ENCODE data around the gene SMKR1.

Gene SMKR1

GRCh38 chr7:129535896-129536295 is 33.6 kb downstream of the SMKR1 start:
- no peak overlapping the region for H3K4me3 ChIP-seq (ENCODE audit: low read length)
- DNase-seq (ENCODE audit: low read depth), result no peak
- no peak for TF ChIP-seq CTCF (IDR thresholded peaks at IDR 0.05; ENCODE audit: insufficient read depth, low read depth, low read length, missing control alignments)

- no peak for DNase-seq (ENCODE audit: low read depth)
- H3K4me3 ChIP-seq (ENCODE audit: low read length), result no peak overlapping the region
- no peak for TF ChIP-seq CTCF (IDR thresholded peaks at IDR 0.05; ENCODE audit: insufficient read depth, low read depth, low read length, missing control alignments)
Observed at GRCh38 chr7:129536323-129536722, 34.0 kb downstream of the SMKR1 start.

GRCh38 chr7:129538790-129539189 is 36.5 kb downstream of the SMKR1 start:
- DNase-seq (ENCODE audit: low read depth), result no peak
- TF ChIP-seq CTCF (IDR thresholded peaks at IDR 0.05; ENCODE audit: insufficient read depth, low read depth, low read length, missing control alignments), result no peak
- H3K4me3 ChIP-seq (ENCODE audit: low read length), result no peak overlapping the region

GRCh38 chr7:129540340-129540739 is 38.0 kb downstream of the SMKR1 start:
- no peak overlapping the region for H3K4me3 ChIP-seq (ENCODE audit: low read length)
- no peak for DNase-seq (ENCODE audit: low read depth)

GRCh38 chr7:129544700-129545099 is 42.4 kb downstream of the SMKR1 start:
- no peak for DNase-seq (ENCODE audit: low read depth)
- TF ChIP-seq CTCF (IDR thresholded peaks at IDR 0.05; ENCODE audit: insufficient read depth, low read depth, low read length, missing control alignments), result no peak
- no peak overlapping the region for H3K4me3 ChIP-seq (ENCODE audit: low read length)

More at GRCh38 chr7:129540340-129540739, 38.0 kb downstream of the SMKR1 start:
- TF ChIP-seq CTCF (IDR thresholded peaks at IDR 0.05; ENCODE audit: insufficient read depth, low read depth, low read length, missing control alignments), result no peak

GRCh38 chr7:129550693-129551360 is 48.5 kb downstream of the SMKR1 start:
- no peak for DNase-seq (ENCODE audit: low read depth)
- H3K4me3 ChIP-seq (ENCODE audit: low read length), result no peak overlapping the region
- TF ChIP-seq CTCF (IDR thresholded peaks at IDR 0.05; ENCODE audit: insufficient read depth, low read depth, low read length, missing control alignments), result no peak

- no peak overlapping the region for H3K4me3 ChIP-seq (ENCODE audit: low read length)
- TF ChIP-seq CTCF (IDR thresholded peaks at IDR 0.05; ENCODE audit: insufficient read depth, low read depth, low read length, missing control alignments), result no peak
- peak; percentile 62 for DNase-seq (ENCODE audit: low read depth)
Observed at GRCh38 chr7:129553899-129554461, 51.6 kb downstream of the SMKR1 start.

Measured in epithelial cell of esophagus (primary cell).